Nephron progenitor cell (in vitro differentiated cells): ENCODE results near the gene MESD.
A peak's percentile ranks its signal among the peaks of the same experiment; 100 is the strongest.

Source experiments
- DNase-seq: peaks from one replicate; pipeline ENCODE4 v3.0.0; 2021
- H3K27ac Mint-ChIP-seq: 2 replicates; pipeline ENCODE4 v1.8.0; 2021; ENCODE audit warnings: mild to moderate bottlenecking, moderate library complexity, mixed read lengths
- H3K27me3 Mint-ChIP-seq: 2 replicates; pipeline ENCODE4 v1.8.0; 2021; ENCODE audit warnings: mild to moderate bottlenecking, low read depth, mixed read lengths; ENCODE audit not compliant: poor library complexity
- H3K36me3 Mint-ChIP-seq: 2 replicates; pipeline ENCODE4 v1.8.0; 2021; ENCODE audit warnings: low read depth, mixed read lengths
- H3K4me1 Mint-ChIP-seq: 2 replicates; pipeline ENCODE4 v1.8.0; 2021; ENCODE audit warnings: mixed read lengths
- H3K4me3 Mint-ChIP-seq: 2 replicates; pipeline ENCODE4 v1.8.0; 2021; ENCODE audit warnings: mild to moderate bottlenecking, moderate library complexity, mixed read lengths
- H3K9me3 Mint-ChIP-seq: 2 replicates; pipeline ENCODE4 v1.8.0; 2021; ENCODE audit warnings: mild to moderate bottlenecking, moderate library complexity, mixed read lengths
- TF ChIP-seq, protein P1 (sequence below): fragments of 200-600 bp; sonication (generic); IDR thresholded peaks from 2 replicates; pipeline ENCODE4 v1.5.0; 2021; ENCODE audit warnings: antibody characterized with exemption

The MESD gene

DNA sequence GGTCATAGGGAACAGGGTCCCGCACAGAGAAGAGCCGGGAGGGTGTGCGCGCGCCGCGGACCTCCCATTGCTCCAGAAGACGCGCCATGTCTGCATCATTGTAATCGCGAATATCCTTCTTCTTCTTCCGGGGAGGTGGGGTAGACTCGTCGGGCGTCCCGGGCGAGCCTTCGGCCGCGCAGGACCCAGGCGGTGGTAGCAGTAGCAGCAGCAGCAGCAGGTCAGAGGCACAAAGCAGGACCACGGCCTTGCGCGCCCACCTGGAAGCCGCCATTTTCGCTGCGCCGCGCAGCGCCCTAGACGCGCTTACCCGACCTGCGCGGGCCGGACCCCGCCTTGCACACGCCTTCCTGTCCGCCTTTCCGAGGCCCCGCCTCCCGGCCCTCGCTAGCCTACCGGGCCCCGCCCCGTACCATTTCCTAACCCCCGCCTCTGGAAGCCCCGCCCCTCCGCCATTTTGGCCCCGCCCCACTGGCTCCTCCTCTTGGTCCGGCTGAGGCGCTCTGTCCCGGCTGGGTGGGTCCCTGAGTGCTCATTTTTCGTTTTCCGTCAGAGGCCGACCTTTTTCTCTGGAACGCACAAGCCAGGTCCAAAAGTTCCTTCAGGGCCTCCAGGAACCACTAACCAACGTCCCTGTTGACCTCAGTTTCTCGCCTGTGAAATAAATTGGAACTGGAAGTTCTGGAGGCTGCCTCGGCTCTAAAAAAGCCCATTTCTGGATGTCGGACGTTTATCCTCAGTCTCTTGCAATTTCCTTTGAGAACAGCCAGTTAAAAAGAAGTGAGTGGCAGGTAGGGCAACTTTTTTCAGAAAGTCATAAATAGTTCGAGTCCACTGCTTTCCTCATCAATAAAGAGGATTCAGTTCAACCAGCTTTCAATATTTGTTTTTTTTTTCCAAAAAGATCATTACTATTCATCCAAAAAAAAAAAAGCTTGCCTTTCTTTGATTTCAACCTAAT is at the start of gene MESD:
Gene MESD, minus strand, starts transcription at position 302 of the 961 bp plus-strand sequence. Its CDS starts 28 bp downstream, at position 274.
- TF ChIP-seq, protein P1, sequence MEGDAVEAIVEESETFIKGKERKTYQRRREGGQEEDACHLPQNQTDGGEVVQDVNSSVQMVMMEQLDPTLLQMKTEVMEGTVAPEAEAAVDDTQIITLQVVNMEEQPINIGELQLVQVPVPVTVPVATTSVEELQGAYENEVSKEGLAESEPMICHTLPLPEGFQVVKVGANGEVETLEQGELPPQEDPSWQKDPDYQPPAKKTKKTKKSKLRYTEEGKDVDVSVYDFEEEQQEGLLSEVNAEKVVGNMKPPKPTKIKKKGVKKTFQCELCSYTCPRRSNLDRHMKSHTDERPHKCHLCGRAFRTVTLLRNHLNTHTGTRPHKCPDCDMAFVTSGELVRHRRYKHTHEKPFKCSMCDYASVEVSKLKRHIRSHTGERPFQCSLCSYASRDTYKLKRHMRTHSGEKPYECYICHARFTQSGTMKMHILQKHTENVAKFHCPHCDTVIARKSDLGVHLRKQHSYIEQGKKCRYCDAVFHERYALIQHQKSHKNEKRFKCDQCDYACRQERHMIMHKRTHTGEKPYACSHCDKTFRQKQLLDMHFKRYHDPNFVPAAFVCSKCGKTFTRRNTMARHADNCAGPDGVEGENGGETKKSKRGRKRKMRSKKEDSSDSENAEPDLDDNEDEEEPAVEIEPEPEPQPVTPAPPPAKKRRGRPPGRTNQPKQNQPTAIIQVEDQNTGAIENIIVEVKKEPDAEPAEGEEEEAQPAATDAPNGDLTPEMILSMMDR: no peak
- peak within 1 kb of the TSS; percentile 94 for H3K4me3 Mint-ChIP-seq
- no peaks in the 10 kb centered on the region for H3K9me3 Mint-ChIP-seq
- H3K27ac Mint-ChIP-seq: peak within 1 kb of the TSS; percentile 97
- peak; percentile 99 for DNase-seq
- peaks cover 33% of the 10 kb centered on the region for H3K4me1 Mint-ChIP-seq
- H3K36me3 Mint-ChIP-seq: peaks cover 11% of the 10 kb centered on the region
- peaks cover 4% of the 10 kb centered on the region for H3K27me3 Mint-ChIP-seq

- DNase-seq: no peak
- H3K27me3 Mint-ChIP-seq: no peaks in the 10 kb centered on the region
- H3K4me3 Mint-ChIP-seq: no peak overlapping the region
- no peaks in the 10 kb centered on the region for H3K36me3 Mint-ChIP-seq
- no peak overlapping the region for H3K27ac Mint-ChIP-seq
- no peaks in the 10 kb centered on the region for H3K4me1 Mint-ChIP-seq
- TF ChIP-seq, protein P1: no peak
- H3K9me3 Mint-ChIP-seq: no peaks in the 10 kb centered on the region
These were observed 49.5 kb upstream of the MESD start for GRCh38 chr15:81038975-81039607.

DNA sequence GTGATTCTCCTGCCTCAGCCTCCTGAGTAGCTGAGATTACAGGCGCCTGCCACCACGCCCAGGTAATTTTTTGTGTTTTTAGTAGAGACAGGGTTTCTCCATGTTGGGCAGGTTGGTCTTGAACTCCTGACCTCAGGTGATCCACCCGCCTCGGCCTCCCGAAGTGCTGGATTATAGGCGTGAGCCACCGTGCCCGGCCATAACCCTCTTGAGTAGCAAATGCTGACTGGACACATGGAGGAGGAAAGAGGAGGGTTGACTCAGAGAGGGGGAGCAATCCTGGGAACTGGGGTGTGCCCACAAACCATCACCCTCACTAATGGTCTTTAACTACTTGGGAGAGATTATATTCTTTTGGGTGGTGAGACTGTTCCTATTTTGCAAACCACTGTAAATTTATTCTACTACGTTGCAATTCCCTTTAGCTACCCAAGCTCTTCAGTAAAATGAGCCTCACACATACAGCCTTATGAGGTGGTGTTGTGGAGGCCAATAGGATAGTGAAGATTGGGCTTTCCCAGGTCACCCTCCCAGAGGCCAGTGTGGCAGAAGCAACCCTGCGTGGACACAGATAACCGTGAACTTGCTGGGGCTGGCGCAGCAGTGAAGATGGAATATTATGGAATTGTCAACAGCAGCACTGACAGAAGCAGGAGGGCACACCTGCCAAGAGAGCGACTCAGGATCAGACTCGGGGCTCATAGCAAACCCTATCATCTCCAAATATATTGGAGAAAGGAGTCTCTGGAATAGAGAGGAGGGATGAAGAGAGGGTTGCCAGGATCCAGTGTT is 48.5 kb upstream of the MESD start:
- Mint-ChIP-seq H3K9me3 (no peaks in the 10 kb centered on the region), H3K27ac (no peak overlapping the region), H3K4me1 (no peaks in the 10 kb centered on the region), H3K27me3 (no peaks in the 10 kb centered on the region), H3K36me3 (no peaks in the 10 kb centered on the region), H3K4me3 (no peak overlapping the region)
- DNase-seq: no peak
- TF ChIP-seq, protein P1: no peak

GRCh38 chr15:81033508-81033907 is 43.9 kb upstream of the MESD start:
- peaks cover 15% of the 10 kb centered on the region for H3K9me3 Mint-ChIP-seq
- no peak overlapping the region for H3K27ac Mint-ChIP-seq
- no peak for DNase-seq
- H3K4me1 Mint-ChIP-seq: no peaks in the 10 kb centered on the region
- no peak overlapping the region for H3K4me3 Mint-ChIP-seq
- H3K27me3 Mint-ChIP-seq: no peaks in the 10 kb centered on the region
- H3K36me3 Mint-ChIP-seq: no peaks in the 10 kb centered on the region
- TF ChIP-seq, protein P1: no peak

DNA sequence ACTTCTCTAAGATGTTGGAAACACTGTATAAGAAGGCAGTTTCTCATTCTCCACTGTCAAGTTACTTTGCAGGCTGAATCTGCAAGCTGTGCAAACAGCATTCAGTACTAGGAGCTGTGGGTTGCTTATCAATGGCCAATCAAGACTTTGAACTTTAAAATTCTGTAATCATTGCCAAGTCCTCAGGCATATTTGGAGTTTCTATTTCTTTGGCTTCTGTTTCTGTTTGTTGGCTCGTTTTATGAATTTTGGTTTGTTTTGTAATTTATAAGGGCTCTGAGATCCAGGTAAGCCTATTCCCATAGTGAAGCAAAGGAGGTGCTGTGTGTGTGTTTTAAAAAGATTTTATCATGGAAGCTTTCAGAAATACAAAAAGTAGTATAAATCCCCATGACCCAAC is 43.2 kb upstream of the MESD start:
- TF ChIP-seq, protein P1: no peak
- DNase-seq: no peak
- Mint-ChIP-seq H3K9me3 (peaks cover 18% of the 10 kb centered on the region), H3K27ac (no peak overlapping the region), H3K27me3 (no peaks in the 10 kb centered on the region), H3K4me3 (no peak overlapping the region), H3K4me1 (no peaks in the 10 kb centered on the region), H3K36me3 (no peaks in the 10 kb centered on the region)
